ENCODE data around the gene PHF1.

Gene PHF1

DNA sequence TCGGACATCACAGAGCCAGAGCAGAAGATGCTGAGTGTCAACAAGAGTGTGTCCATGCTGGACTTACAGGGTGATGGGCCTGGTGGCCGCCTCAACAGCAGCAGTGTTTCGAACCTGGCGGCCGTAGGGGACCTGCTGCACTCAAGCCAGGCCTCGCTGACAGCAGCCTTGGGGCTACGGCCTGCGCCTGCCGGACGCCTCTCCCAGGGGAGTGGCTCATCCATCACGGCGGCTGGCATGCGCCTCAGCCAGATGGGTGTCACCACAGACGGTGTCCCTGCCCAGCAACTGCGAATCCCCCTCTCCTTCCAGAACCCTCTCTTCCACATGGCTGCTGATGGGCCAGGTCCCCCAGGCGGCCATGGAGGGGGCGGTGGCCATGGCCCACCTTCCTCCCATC, 32.2 kb downstream of the PHF1 start:
- TF ChIP-seq CTCF (IDR thresholded peaks at IDR 0.05): no peak
- H3K36me3 ChIP-seq: no peaks in the 10 kb centered on the region
- no peak overlapping the region for H3K27ac ChIP-seq
- no peak overlapping the region for H3K4me3 ChIP-seq (ENCODE audit: low read depth in 1 of 2, low read length in 1 of 2)
- no peaks in the 10 kb centered on the region for H3K9me3 ChIP-seq
- H3K27me3 ChIP-seq: no peaks in the 10 kb centered on the region
- peaks cover 42 to 46% of the 10 kb centered on the region in 2 experiments for H3K4me1 ChIP-seq (ENCODE audit: control insufficient read depth in 1 of 2, insufficient read depth in 1 of 2, low read depth in 1 of 2, low read length in 1 of 2)

- Histone ChIP-seq H3K4me1 (ENCODE audit: control insufficient read depth in 1 of 2, insufficient read depth in 1 of 2, low read depth in 1 of 2, low read length in 1 of 2) (peaks cover 51 to 54% of the 10 kb centered on the region in 2 experiments), H3K27me3 (no peaks in the 10 kb centered on the region), H3K27ac (peak overlapping the region; percentile 86), H3K36me3 (no peaks in the 10 kb centered on the region), H3K9me3 (no peaks in the 10 kb centered on the region), H3K4me3 (ENCODE audit: low read depth in 1 of 2, low read length in 1 of 2) (no peak overlapping the region)
- no peak for TF ChIP-seq CTCF (IDR thresholded peaks at IDR 0.05)
Measured at GRCh38 chr6:33443619-33444504, 33.0 kb downstream of the PHF1 start.

- Histone ChIP-seq H3K9me3 (no peaks in the 10 kb centered on the region), H3K27ac (peak overlapping the region; percentile 86), H3K4me3 (ENCODE audit: low read depth in 1 of 2, low read length in 1 of 2) (no peak overlapping the region), H3K4me1 (ENCODE audit: control insufficient read depth in 1 of 2, insufficient read depth in 1 of 2, low read depth in 1 of 2, low read length in 1 of 2) (peaks cover 64 to 67% of the 10 kb centered on the region in 2 experiments), H3K36me3 (no peaks in the 10 kb centered on the region), H3K27me3 (no peaks in the 10 kb centered on the region)
- no peak for TF ChIP-seq CTCF (IDR thresholded peaks at IDR 0.05)
Measured at GRCh38 chr6:33445119-33445603, 34.3 kb downstream of the PHF1 start.

GRCh38 chr6:33446356-33446755, 35.5 kb downstream of the PHF1 start:
- no peak overlapping the region for H3K4me3 ChIP-seq (ENCODE audit: low read depth in 1 of 2, low read length in 1 of 2)
- H3K36me3 ChIP-seq: no peaks in the 10 kb centered on the region
- H3K9me3 ChIP-seq: no peaks in the 10 kb centered on the region
- H3K27ac ChIP-seq: peak overlapping the region; percentile 86
- no peak for TF ChIP-seq CTCF (IDR thresholded peaks at IDR 0.05)
- H3K27me3 ChIP-seq: no peaks in the 10 kb centered on the region
- H3K4me1 ChIP-seq (ENCODE audit: control insufficient read depth in 1 of 2, insufficient read depth in 1 of 2, low read depth in 1 of 2, low read length in 1 of 2): peaks cover 76 to 79% of the 10 kb centered on the region in 2 experiments

GRCh38 chr6:33450434-33450833, 39.6 kb downstream of the PHF1 start:
- Histone ChIP-seq H3K27ac (peak overlapping the region; percentile 87), H3K9me3 (no peaks in the 10 kb centered on the region), H3K4me1 (ENCODE audit: control insufficient read depth in 1 of 2, insufficient read depth in 1 of 2, low read depth in 1 of 2, low read length in 1 of 2) (peaks cover 95 to 100% of the 10 kb centered on the region in 2 experiments), H3K36me3 (no peaks in the 10 kb centered on the region), H3K4me3 (ENCODE audit: low read depth in 1 of 2, low read length in 1 of 2) (peak overlapping the region; percentile 25 to 47), H3K27me3 (no peaks in the 10 kb centered on the region)
- TF ChIP-seq CTCF (IDR thresholded peaks at IDR 0.05): no peak

Data from neutrophil (primary cell).